MM.1S (cell line): Measurements from ENCODE around the gene PLIN4.
A peak's percentile ranks its signal among the peaks of the same experiment; 100 is the strongest.

Experiments used
- CTCF ChIP-seq: fragments of 300-600 bp; sonication (generic); IDR thresholded peaks from 2 replicates; pipeline ENCODE4 v1.5.1; 2016; ENCODE audit warnings: antibody characterized with exemption, low read length, mixed read lengths
- EZH2phosphoT487 ChIP-seq: fragments of 300-600 bp; sonication (generic); IDR thresholded peaks from 2 replicates; pipeline ENCODE4 v1.6.1; 2018; ENCODE audit warnings: antibody characterized with exemption, low read length

- TF ChIP-seq CTCF: peak; percentile 40
- TF ChIP-seq EZH2phosphoT487: no peak
These were observed 39.1 kb upstream of the PLIN4 start for GRCh38 chr19:4557144-4557970.
